ENCODE measurements around the gene KCTD6. TPM values are rescaled to one million over a fixed set of nuclear protein-coding genes. Genes with fewer than 3 reads are reported as not detected.

The KCTD6 gene
- polyA plus RNA-seq, 1 donor from 2014 or later, result 64.0 TPM

- H3K36me3 ChIP-seq (ENCODE audit: insufficient read depth, low read length), result no peaks in the 10 kb centered on the region
- H3K27ac ChIP-seq (ENCODE audit: low read length), result no peak overlapping the region
- no peaks in the 10 kb centered on the region for H3K79me2 ChIP-seq (replicated peaks; ENCODE audit: insufficient read depth, low read length)
- no peaks in the 10 kb centered on the region for H4K20me1 ChIP-seq (ENCODE audit: insufficient read depth)
- no peaks in the 10 kb centered on the region for H3K9me3 ChIP-seq (ENCODE audit: low read length)
- TF ChIP-seq CTCF (IDR thresholded peaks at IDR 0.05; ENCODE audit: poor library complexity, severe bottlenecking) (no peak), RAD21 (conservative IDR thresholded peaks at IDR 0.05) (no peak), EP300 (conservative IDR thresholded peaks at IDR 0.05; ENCODE audit: poor library complexity, severe bottlenecking) (no peak), MXI1 (conservative IDR thresholded peaks at IDR 0.05; ENCODE audit: poor library complexity, severe bottlenecking) (no peak), TAF1 (IDR thresholded peaks at IDR 0.05; ENCODE audit: low read depth) (no peak), POLR2AphosphoS5 (IDR thresholded peaks at IDR 0.05) (no peak), SMC3 (conservative IDR thresholded peaks at IDR 0.05; ENCODE audit: poor library complexity) (no peak), REST (IDR thresholded peaks at IDR 0.05; ENCODE audit: borderline replicate concordance) (no peak), EZH2 (IDR thresholded peaks at IDR 0.05; ENCODE audit: borderline replicate concordance, insufficient read depth, low read length, poor library complexity, severe bottlenecking) (no peak)
- H3K27me3 ChIP-seq (ENCODE audit: insufficient read depth, low read depth, low read length), result no peaks in the 10 kb centered on the region
- no peak overlapping the region for H3K4me2 ChIP-seq (ENCODE audit: low read length)
- no peak overlapping the region for H2AFZ ChIP-seq (ENCODE audit: low read depth, low read length)
- H3K9me2 ChIP-seq (ENCODE audit: insufficient read depth, low read length), result no peaks in the 10 kb centered on the region
- H3K4me3 ChIP-seq (ENCODE audit: low read length), result no peak overlapping the region
- H3K9ac ChIP-seq (ENCODE audit: low read length), result no peak overlapping the region
- H3F3A ChIP-seq (ENCODE audit: insufficient read depth, low read length, poor library complexity, severe bottlenecking), result no peaks in the 10 kb centered on the region
These were observed 26.4 kb downstream of the KCTD6 start for GRCh38 chr3:58518291-58518789.

- Histone ChIP-seq H3K9me3 (ENCODE audit: low read length) (no peaks in the 10 kb centered on the region), H3K9ac (ENCODE audit: low read length) (no peak overlapping the region), H3K4me3 (ENCODE audit: low read length) (no peak overlapping the region), H3K36me3 (ENCODE audit: insufficient read depth, low read length) (no peaks in the 10 kb centered on the region), H3K27me3 (ENCODE audit: insufficient read depth, low read depth, low read length) (no peaks in the 10 kb centered on the region), H3F3A (ENCODE audit: insufficient read depth, low read length, poor library complexity, severe bottlenecking) (no peaks in the 10 kb centered on the region), H3K79me2 (replicated peaks; ENCODE audit: insufficient read depth, low read length) (no peaks in the 10 kb centered on the region), H2AFZ (ENCODE audit: low read depth, low read length) (no peak overlapping the region), H3K27ac (ENCODE audit: low read length) (no peak overlapping the region), H4K20me1 (ENCODE audit: insufficient read depth) (no peaks in the 10 kb centered on the region), H3K4me2 (ENCODE audit: low read length) (no peak overlapping the region), H3K9me2 (ENCODE audit: insufficient read depth, low read length) (no peaks in the 10 kb centered on the region)
- TF ChIP-seq MXI1 (conservative IDR thresholded peaks at IDR 0.05; ENCODE audit: poor library complexity, severe bottlenecking), result no peak
- no peak for TF ChIP-seq RAD21 (conservative IDR thresholded peaks at IDR 0.05)
- TF ChIP-seq SMC3 (conservative IDR thresholded peaks at IDR 0.05; ENCODE audit: poor library complexity), result no peak
- TF ChIP-seq EP300 (conservative IDR thresholded peaks at IDR 0.05; ENCODE audit: poor library complexity, severe bottlenecking), result no peak
- no peak for TF ChIP-seq EZH2 (IDR thresholded peaks at IDR 0.05; ENCODE audit: borderline replicate concordance, insufficient read depth, low read length, poor library complexity, severe bottlenecking)
- no peak for TF ChIP-seq CTCF (IDR thresholded peaks at IDR 0.05; ENCODE audit: poor library complexity, severe bottlenecking)
- no peak for TF ChIP-seq REST (IDR thresholded peaks at IDR 0.05; ENCODE audit: borderline replicate concordance)
- TF ChIP-seq TAF1 (IDR thresholded peaks at IDR 0.05; ENCODE audit: low read depth), result no peak
- TF ChIP-seq POLR2AphosphoS5 (IDR thresholded peaks at IDR 0.05), result no peak
These were observed 27.9 kb downstream of the KCTD6 start for GRCh38 chr3:58519668-58520402.

Measured in neural cell (in vitro differentiated cells).